Chondrocyte (in vitro differentiated cells): ENCODE data around the gene CDAN1. TPM values are rescaled to one million over a fixed set of nuclear protein-coding genes. Genes with fewer than 3 reads are reported as not detected.

Experiments
- DNase-seq: peaks from one replicate; pipeline ENCODE4 v3.0.0; 2021; ENCODE audit warnings: mixed read lengths, low spot score
- H3K27ac Mint-ChIP-seq: one replicate; pipeline ENCODE4 v1.8.0; 2021; ENCODE audit warnings: mild to moderate bottlenecking, moderate library complexity, mixed read lengths; ENCODE audit not compliant: unreplicated experiment
- H3K27me3 Mint-ChIP-seq: 2 replicates; pipeline ENCODE4 v1.8.0; 2021; ENCODE audit warnings: low read depth, mixed read lengths
- H3K36me3 Mint-ChIP-seq: 2 replicates; pipeline ENCODE4 v1.8.0; 2021; ENCODE audit warnings: low read depth, mixed read lengths
- H3K4me1 Mint-ChIP-seq: 2 replicates; pipeline ENCODE4 v1.8.0; 2021; ENCODE audit warnings: low read depth, mild to moderate bottlenecking, mixed read lengths
- H3K4me3 Mint-ChIP-seq: one replicate; pipeline ENCODE4 v1.8.0; 2021; ENCODE audit warnings: mild to moderate bottlenecking, moderate library complexity, mixed read lengths; ENCODE audit not compliant: unreplicated experiment
- H3K9me3 Mint-ChIP-seq: 2 replicates; pipeline ENCODE4 v1.8.0; 2021; ENCODE audit warnings: low read depth, mixed read lengths
- CTCF ChIP-seq: fragments of 200-600 bp; sonication (generic); IDR thresholded peaks from 2 replicates; pipeline ENCODE4 v1.5.0; 2021; ENCODE audit warnings: antibody characterized with exemption, mild to moderate bottlenecking, moderate library complexity
- total RNA-seq: library from RNA; stranded (reverse); gene quantifications from 3 replicates; pipeline ENCODE4 v1.2.1, GENCODE V29; 2021

Gene CDAN1
- total RNA-seq, 1 donor from 2014 or later, result 15.7 TPM

- H3K9me3 Mint-ChIP-seq, result no peaks in the 10 kb centered on the region
- H3K27me3 Mint-ChIP-seq, result no peaks in the 10 kb centered on the region
- H3K36me3 Mint-ChIP-seq, result peaks cover 14% of the 10 kb centered on the region
- no peak for TF ChIP-seq CTCF
- H3K4me3 Mint-ChIP-seq, result no peak overlapping the region
- no peak overlapping the region for H3K27ac Mint-ChIP-seq
- no peak for DNase-seq
- H3K4me1 Mint-ChIP-seq, result peaks cover 3% of the 10 kb centered on the region
Observed at GRCh38 chr15:42719043-42719442, 17.9 kb downstream of the CDAN1 start.

- TF ChIP-seq CTCF, result no peak
- Mint-ChIP-seq H3K27ac (no peak overlapping the region), H3K4me1 (peaks cover 3% of the 10 kb centered on the region), H3K27me3 (no peaks in the 10 kb centered on the region), H3K36me3 (peaks cover 14% of the 10 kb centered on the region), H3K9me3 (no peaks in the 10 kb centered on the region), H3K4me3 (no peak overlapping the region)
- DNase-seq, result no peak
Observed at GRCh38 chr15:42716626-42717025, 20.3 kb downstream of the CDAN1 start.

- TF ChIP-seq CTCF, result no peak
- Mint-ChIP-seq H3K36me3 (peaks cover 14% of the 10 kb centered on the region), H3K4me3 (no peak overlapping the region), H3K27me3 (no peaks in the 10 kb centered on the region), H3K27ac (no peak overlapping the region), H3K4me1 (peaks cover 3% of the 10 kb centered on the region), H3K9me3 (no peaks in the 10 kb centered on the region)
- DNase-seq, result no peak
Observed at GRCh38 chr15:42716125-42716524, 20.8 kb downstream of the CDAN1 start.

- TF ChIP-seq CTCF, result no peak
- Mint-ChIP-seq H3K9me3 (no peaks in the 10 kb centered on the region), H3K27ac (no peak overlapping the region)
Observed at GRCh38 chr15:42712584-42712983, 24.3 kb downstream of the CDAN1 start.

GRCh38 chr15:42711746-42712145, 25.2 kb downstream of the CDAN1 start:
- Mint-ChIP-seq H3K36me3 (no peaks in the 10 kb centered on the region), H3K4me3 (no peak overlapping the region), H3K27me3 (no peaks in the 10 kb centered on the region), H3K9me3 (no peaks in the 10 kb centered on the region), H3K27ac (no peak overlapping the region), H3K4me1 (peaks cover 9% of the 10 kb centered on the region)
- DNase-seq, result no peak
- no peak for TF ChIP-seq CTCF

More at GRCh38 chr15:42712584-42712983, 24.3 kb downstream of the CDAN1 start:
- Mint-ChIP-seq H3K27me3 (no peaks in the 10 kb centered on the region), H3K36me3 (no peaks in the 10 kb centered on the region), H3K4me1 (peaks cover 3% of the 10 kb centered on the region), H3K4me3 (no peak overlapping the region)
- DNase-seq, result no peak
